BLaER1 (cell line): Measurements from ENCODE around the gene CCDC78.

ENCODE experiments used
- H3K27ac ChIP-seq: shearing (Covaris generic); formaldehyde crosslinking; 2 replicates; pipeline ENCODE4 v1.8.1; 2022
- H3K27me3 ChIP-seq: shearing (Covaris generic); formaldehyde crosslinking; 2 replicates; pipeline ENCODE4 v1.8.1; 2022
- H3K36me3 ChIP-seq: shearing (Covaris generic); formaldehyde crosslinking; 2 replicates; pipeline ENCODE4 v1.8.1; 2022
- H3K4me1 ChIP-seq: shearing (Covaris generic); formaldehyde crosslinking; 2 replicates; pipeline ENCODE4 v1.8.1; 2022
- H3K4me2 ChIP-seq: shearing (Covaris generic); formaldehyde crosslinking; 2 replicates; pipeline ENCODE4 v1.8.1; 2022
- H3K4me3 ChIP-seq: shearing (Covaris generic); formaldehyde crosslinking; 2 replicates; pipeline ENCODE4 v1.8.1; 2022
- H3K9ac ChIP-seq: shearing (Covaris generic); formaldehyde crosslinking; 2 replicates; pipeline ENCODE4 v1.8.1; 2022
- H3K9me3 ChIP-seq: shearing (Covaris generic); formaldehyde crosslinking; 2 replicates; pipeline ENCODE4 v1.8.1; 2022
- H4K20me1 ChIP-seq: shearing (Covaris generic); formaldehyde crosslinking; 2 replicates; pipeline ENCODE4 v1.8.1; 2022
- Cebpa-rat ChIP-seq: shearing (Covaris generic); IDR thresholded peaks from 2 replicates; pipeline ENCODE4 v1.8.1; 2022

Gene CCDC78

DNA sequence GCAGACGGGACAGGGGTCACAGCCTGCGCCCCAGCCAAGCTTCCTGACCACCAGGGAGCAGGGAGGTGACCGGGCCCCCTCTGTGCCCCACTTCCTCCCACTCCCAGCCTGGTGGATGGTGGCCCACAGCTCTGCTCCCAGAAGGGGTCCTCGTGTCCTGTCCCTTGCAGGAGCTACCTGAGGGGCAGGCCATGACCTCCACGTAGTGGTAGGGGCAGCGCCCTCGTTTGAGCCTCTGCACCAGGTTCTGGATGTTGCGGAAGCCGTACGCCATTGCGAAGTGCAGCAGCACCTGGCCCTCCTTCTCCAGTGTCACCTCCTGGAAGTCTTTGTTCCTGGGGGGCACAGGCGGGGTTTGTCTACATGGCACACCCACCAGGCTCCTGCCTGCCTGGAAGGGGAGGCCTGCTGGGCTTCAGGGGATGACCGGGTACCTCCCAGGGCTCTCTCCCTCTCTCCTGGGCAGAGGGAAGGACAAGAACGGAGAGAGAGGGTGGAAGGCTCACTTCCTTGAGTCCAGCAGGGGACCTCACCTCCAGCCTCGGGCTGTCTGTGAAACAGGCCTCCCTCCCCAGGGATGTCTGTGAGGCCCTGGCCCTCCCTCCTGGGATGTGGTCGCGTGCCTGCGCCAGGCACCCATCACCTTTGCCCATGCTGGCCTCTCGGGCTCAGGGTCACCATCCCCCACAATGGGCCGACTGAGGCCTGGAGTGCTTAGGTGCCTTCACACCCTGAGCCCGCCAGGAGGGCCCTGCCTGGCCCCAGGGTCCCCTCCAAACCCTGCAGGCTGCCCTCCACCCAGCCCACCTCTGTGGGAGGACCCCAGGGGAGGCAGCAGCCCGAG, 4.6 kb upstream of the CCDC78 start:
- no peak overlapping the region for H3K9ac ChIP-seq

DNA sequence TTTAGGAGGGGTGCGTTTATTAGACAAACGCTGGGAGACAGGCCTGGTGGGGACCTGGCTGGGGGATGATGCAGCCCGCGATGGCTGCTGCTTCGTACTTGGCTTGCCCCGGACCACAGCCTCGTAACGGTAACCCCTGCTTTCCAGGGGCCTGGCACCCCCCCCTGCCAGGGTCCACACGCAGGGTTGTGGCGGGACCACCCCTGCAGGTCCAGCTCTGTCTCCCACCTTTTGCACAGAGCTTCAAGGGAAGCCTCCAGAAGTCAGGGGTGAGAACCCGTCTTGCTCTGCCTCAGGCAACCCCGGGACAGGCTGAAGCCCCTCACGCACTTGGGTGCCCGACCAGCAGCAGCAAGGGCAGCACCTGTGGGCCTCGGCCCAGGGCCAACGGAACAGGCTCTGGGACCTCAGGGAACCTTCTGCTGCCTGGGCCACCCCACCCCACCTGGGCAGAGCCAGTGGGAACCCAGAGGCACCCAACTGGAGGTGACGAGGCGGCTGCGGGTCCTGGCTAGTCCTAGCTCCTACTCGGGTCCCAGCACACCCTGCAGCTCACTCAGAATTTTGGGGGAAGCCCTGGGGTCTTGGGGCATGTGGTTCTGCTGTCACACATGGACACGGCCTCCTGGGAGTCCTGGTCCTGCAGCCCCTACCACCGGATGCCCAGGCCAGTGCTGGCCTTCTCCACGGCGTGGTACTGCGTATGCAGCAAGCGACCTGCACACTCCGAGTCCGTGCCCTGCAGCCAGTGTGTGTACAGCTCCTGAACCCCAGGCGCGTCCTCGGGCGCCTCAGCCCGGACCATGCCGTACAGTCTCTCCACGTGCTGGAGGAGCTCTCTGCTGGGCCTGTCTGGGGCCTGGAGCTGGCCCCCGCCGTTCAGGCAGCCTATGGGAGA, 3.8 kb upstream of the CCDC78 start:
- H3K36me3 ChIP-seq = peaks cover 60% of the 10 kb centered on the region
- no peaks in the 10 kb centered on the region for H3K9me3 ChIP-seq
- H3K27ac ChIP-seq = 0 out of 2 replicates have a peak overlapping the region, but pooled peaks have one; percentile 13
- H3K4me2 ChIP-seq = peak overlapping the region; percentile 100; the same call in 1 of the 2 replicates
- no peaks in the 10 kb centered on the region for H3K27me3 ChIP-seq
- peaks cover 76% of the 10 kb centered on the region for H3K4me1 ChIP-seq
- H4K20me1 ChIP-seq = peaks cover 76% of the 10 kb centered on the region
- no peak overlapping the region for H3K4me3 ChIP-seq
- no peak for TF ChIP-seq Cebpa-rat
- H3K9ac ChIP-seq = no peak overlapping the region

More for the DNA sequence above, 4.6 kb upstream of the CCDC78 start:
- no peaks in the 10 kb centered on the region for H3K27me3 ChIP-seq
- peak overlapping the region; percentile 8; the same call in 1 of the 2 replicates for H3K4me2 ChIP-seq
- peaks cover 69% of the 10 kb centered on the region for H3K36me3 ChIP-seq
- peaks cover 76% of the 10 kb centered on the region for H3K4me1 ChIP-seq
- H3K9me3 ChIP-seq = no peaks in the 10 kb centered on the region
- no peak for TF ChIP-seq Cebpa-rat
- peak overlapping the region; percentile 39; the same call in 1 of the 2 replicates for H3K27ac ChIP-seq
- peaks cover 76% of the 10 kb centered on the region for H4K20me1 ChIP-seq
- no peak overlapping the region for H3K4me3 ChIP-seq

DNA sequence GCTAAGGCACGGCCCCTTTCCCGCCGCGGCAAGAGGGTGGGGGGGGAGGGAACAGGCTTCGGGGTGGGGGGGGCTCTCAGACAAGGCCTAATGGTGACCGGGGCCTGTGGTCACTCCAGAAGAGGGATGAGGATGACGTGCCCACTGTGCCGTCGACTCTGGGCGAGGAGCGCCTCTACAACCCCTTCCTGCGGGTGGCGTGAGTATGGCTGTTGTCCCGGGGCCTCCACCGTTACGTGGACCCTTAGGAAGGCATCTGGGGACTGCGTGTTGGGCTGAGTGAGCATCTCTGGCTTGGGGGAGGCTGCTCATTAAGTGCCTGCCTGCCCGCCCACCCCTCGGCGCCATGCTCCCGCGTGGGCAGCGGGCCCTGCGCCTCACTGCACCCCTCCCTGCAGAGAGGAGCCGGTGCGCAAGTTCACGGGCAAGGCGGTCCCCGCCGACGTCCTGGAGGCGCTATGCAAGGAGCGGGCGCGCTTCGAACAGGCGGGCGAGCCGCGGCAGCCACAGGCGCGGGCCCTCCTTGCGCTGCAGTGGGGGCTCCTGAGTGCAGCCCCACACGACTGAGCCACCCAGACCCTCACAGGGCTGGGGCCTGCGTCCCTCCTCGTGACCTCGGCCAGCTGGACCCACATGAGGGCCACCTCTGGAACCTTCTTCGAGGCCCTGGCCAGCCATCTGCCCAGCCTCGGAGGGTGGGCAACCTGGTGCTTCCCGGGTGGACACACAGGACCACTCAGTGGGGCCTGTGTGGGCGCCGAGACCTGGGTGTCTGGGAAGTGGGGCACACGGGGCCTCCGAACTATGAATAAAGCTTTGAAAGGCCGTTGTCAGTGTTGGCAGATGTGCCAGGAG, 2.9 kb upstream of the CCDC78 start:
- peaks cover 51% of the 10 kb centered on the region for H3K36me3 ChIP-seq
- peaks cover 76% of the 10 kb centered on the region for H3K4me1 ChIP-seq
- H3K9ac ChIP-seq = no peak overlapping the region

DNA sequence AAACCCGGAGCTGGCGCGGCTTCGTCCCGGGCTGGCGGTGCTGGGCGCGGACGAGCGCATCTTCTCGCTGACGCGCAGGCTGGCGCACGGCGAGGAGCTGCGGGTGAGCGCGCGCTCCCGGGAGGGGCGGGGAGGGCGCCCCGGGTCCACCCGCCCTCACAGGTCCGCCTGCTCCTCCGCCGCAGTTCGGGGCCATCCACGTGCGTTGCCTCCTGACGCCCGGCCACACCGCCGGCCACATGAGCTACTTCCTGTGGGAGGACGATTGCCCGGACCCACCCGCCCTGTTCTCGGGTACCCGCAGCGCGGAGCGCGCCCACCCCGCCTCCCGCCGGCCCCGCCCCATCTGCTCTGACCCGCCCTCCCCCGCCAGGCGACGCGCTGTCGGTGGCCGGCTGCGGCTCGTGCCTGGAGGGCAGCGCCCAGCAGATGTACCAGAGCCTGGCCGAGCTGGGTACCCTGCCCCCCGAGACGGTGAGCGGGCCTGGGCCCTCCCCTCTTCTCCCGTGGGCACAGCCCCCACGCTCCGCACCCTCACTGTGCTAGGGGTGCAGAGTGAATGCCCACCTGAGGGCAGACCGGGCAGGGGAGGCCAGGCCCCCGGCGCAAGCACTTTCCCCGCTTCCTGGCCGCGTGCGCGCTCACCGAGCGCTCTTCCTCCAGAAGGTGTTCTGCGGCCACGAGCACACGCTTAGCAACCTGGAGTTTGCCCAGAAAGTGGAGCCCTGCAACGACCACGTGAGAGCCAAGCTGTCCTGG, 2.1 kb upstream of the CCDC78 start:
- peaks cover 76% of the 10 kb centered on the region for H3K4me1 ChIP-seq
- no peak for TF ChIP-seq Cebpa-rat
- H3K27ac ChIP-seq = peak overlapping the region; percentile 89
- H3K9me3 ChIP-seq = no peaks in the 10 kb centered on the region
- peak overlapping the region; percentile 100 for H3K4me2 ChIP-seq
- H3K4me3 ChIP-seq = peak overlapping the region; percentile 80
- no peaks in the 10 kb centered on the region for H3K27me3 ChIP-seq
- peak overlapping the region; percentile 83 for H3K9ac ChIP-seq
- H4K20me1 ChIP-seq = peaks cover 76% of the 10 kb centered on the region
- peaks cover 43% of the 10 kb centered on the region for H3K36me3 ChIP-seq

More for the DNA sequence above, 2.9 kb upstream of the CCDC78 start:
- no peaks in the 10 kb centered on the region for H3K27me3 ChIP-seq
- peak overlapping the region; percentile 68; the same call in 1 of the 2 replicates for H3K27ac ChIP-seq
- peak overlapping the region; percentile 100 for H3K4me2 ChIP-seq
- peak overlapping the region; percentile 80; the same call in 1 of the 2 replicates for H3K4me3 ChIP-seq
- peaks cover 76% of the 10 kb centered on the region for H4K20me1 ChIP-seq
- no peaks in the 10 kb centered on the region for H3K9me3 ChIP-seq
- no peak for TF ChIP-seq Cebpa-rat

DNA sequence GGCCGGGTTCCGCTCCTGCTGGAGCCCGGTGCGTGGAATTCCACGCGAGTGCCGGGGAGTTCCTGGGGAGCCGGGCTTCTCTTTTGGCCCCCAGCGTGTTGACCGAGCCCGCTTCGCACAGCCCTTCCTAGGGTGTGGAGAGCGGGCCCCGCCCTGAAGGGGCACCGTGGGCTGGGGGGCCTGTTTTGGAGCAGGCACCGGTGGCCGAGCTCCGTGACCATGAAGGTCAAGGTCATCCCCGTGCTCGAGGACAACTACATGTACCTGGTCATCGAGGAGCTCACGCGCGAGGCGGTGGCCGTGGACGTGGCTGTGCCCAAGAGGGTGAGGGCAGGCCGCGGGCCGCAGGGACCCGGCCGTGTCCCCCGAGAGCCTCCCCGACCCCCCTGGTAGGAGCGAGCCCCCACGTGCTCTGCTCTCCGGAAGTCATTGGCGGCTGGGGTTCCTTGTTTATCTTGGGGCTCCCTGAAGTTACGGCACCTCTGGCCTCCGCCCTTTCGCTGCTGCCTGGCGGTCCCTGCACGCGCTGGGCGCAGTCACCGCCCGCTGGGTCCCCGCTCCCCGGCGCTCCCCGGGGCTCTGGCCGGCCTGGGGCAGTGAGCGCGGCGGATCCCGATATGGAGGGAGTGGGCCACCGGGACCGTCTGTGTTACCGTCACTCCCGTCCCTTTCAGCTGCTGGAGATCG, 1.2 kb upstream of the CCDC78 start:
- Histone ChIP-seq H3K9ac (peak overlapping the region; percentile 83), H3K9me3 (no peaks in the 10 kb centered on the region), H3K4me3 (peak overlapping the region; percentile 80), H3K27me3 (no peaks in the 10 kb centered on the region), H4K20me1 (peaks cover 78% of the 10 kb centered on the region), H3K4me2 (peak overlapping the region; percentile 100), H3K4me1 (peaks cover 76% of the 10 kb centered on the region), H3K36me3 (peaks cover 34% of the 10 kb centered on the region), H3K27ac (peak overlapping the region; percentile 89)
- TF ChIP-seq Cebpa-rat = no peak

GRCh38 chr16:726188-726437, 130 bp downstream of the CCDC78 start:
- TF ChIP-seq Cebpa-rat = no peak
- H3K36me3 ChIP-seq = peaks cover 21% of the 10 kb centered on the region
- no peak overlapping the region for H3K27ac ChIP-seq
- peak overlapping the region; percentile 100 for H3K4me2 ChIP-seq
- peak overlapping the region; percentile 80; the same call in 1 of the 2 replicates for H3K4me3 ChIP-seq
- H3K4me1 ChIP-seq = peaks cover 74% of the 10 kb centered on the region
- H4K20me1 ChIP-seq = peaks cover 75% of the 10 kb centered on the region
- H3K9me3 ChIP-seq = no peaks in the 10 kb centered on the region
- H3K9ac ChIP-seq = no peak overlapping the region
- no peaks in the 10 kb centered on the region for H3K27me3 ChIP-seq

- Histone ChIP-seq H3K36me3 (peaks cover 16% of the 10 kb centered on the region), H4K20me1 (peaks cover 70% of the 10 kb centered on the region), H3K27ac (no peak overlapping the region), H3K4me1 (peaks cover 72% of the 10 kb centered on the region), H3K4me2 (peak overlapping the region; percentile 100), H3K9me3 (no peaks in the 10 kb centered on the region), H3K4me3 (0 out of 2 replicates have a peak overlapping the region, but pooled peaks have one; percentile 2), H3K9ac (no peak overlapping the region), H3K27me3 (no peaks in the 10 kb centered on the region)
- TF ChIP-seq Cebpa-rat = no peak
Measured at GRCh38 chr16:725463-726187, 618 bp downstream of the CCDC78 start.

DNA sequence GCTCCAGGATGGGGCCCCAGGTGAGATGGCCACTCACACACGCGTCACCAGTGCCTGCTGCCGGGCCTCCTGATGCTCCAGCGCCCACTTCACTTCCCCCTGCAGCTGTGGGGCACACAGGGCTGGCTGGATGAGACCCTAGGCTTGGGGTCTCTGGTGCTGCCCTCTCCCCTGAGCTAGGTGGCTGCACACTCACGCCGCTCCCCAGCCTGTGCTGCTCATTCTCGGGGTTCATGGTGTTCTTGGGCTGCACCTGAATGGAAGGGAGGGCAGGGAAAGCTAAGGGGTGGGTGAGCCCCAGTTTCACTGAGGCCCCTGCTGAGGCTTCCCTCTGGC, 1.2 kb downstream of the CCDC78 start:
- Histone ChIP-seq H4K20me1 (peaks cover 64% of the 10 kb centered on the region), H3K4me3 (no peak overlapping the region), H3K36me3 (peaks cover 10% of the 10 kb centered on the region), H3K4me2 (peak overlapping the region; percentile 100), H3K27me3 (no peaks in the 10 kb centered on the region), H3K9ac (peak overlapping the region; percentile 55; the same call in 1 of the 2 replicates), H3K9me3 (no peaks in the 10 kb centered on the region), H3K4me1 (peaks cover 75% of the 10 kb centered on the region), H3K27ac (peak overlapping the region; percentile 52)
- TF ChIP-seq Cebpa-rat = no peak
